Measurements from ENCODE around the gene PRORP.
"Not testable (repeated sequence)": the region's sequence is repeated elsewhere in the genome, so short reads cannot be mapped to it uniquely, and the experiment has no call there.

PRORP gene

DNA sequence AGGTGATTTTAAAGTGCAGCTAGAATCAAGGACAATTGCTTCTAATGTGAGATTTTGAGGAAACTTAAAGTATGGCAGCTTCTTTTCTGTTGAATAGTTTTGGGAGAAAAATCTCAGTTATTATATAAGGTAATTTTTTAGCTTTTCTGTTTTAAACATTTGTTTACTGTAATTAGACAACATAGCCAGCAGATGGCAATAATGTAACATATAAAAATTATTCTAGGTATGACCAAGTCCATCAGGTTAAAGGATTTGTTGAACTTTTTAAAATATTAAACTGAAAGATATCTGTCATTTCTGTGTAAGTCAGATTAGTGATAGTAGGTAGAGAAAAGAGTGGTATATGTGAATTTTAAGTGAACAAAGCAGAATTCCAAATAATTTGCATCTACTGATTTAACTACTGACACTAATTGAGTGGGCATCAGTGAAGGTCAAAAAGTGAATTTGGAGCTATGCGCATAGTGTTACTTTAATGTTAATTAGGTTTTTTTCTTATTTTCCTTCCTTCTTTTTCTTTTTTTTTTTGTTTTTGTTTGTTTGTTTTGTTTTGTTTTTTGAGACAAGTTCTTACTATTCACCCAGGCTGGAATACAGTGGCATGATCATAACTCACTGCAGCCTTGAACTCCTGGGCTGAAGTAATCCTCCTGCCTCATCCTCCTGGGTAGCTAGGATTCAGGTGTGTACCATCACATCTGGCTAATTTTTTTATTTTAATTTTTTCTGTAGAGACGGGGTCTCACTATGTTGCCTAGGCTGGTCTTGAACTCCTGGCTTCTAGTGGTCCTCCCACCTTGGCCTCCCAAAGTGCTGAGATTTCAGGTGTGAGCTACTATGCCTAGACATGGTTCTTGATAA lies 18.6 kb downstream of the PRORP start:
- no peak for DNase-seq

DNA sequence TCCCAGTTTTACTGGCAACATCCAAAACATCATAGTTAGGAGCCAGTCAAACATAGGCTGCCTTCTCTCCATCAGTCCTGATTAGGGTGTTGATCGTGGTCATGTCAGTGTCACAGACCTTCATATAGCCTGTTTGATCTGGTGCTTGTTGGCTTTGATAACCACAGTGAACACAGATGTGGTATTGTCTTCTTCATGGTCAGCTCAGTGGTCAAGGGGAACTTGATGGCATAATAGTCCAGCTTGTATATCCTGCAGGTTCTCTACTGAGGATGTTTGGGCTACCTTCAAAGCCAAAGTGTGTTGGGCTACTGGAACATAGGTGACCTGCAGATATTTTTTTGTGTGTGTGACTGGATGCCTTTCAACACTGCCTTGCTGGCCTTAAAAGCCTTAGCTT lies 21.7 kb downstream of the PRORP start:
- no peak for DNase-seq

DNA sequence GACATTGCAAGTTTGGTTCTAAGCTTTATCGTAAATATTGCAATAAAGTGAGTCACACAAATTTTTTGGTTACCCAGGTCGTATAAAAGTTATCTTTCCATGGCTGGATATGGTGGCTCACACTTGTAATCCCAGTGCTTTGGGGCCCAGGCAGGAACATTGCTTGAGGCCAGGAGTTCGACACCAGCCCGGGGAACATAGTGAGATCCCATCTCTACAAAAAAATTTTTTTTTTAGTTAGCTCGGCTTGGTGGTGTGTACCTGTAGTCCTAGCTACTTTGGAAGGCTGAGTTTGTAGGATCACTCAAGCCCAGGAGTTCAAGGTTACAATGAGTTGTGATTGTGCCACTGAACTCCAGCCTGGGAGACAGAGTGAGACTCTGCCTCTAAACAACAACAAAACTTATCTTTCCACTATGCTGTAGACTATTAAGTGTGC lies 24.4 kb downstream of the PRORP start:
- DNase-seq, result no peak

- no peak for DNase-seq
Observed at GRCh38 chr14:35147186-35147585, 24.8 kb downstream of the PRORP start.

- DNase-seq, result no peak
Observed at GRCh38 chr14:35147711-35148110, 25.4 kb downstream of the PRORP start.

DNA sequence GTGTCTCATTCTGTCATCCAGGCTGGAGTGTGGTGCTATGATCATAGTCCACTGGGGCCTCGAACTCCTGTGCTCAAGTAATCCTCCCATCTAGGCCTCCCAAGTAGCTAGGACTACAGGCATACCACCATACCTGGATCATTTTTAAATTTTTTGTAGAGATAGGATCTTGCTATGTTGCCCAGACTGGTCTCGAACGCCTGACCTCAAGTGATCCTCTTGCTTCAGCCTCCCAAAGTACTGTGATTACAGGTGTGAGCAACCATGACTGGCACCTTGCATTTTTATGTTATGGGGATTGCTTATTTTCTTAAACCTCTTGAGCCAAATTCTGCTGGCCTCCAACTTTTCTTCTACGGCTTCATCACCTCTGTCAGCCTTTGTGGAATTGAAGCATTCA lies 26.9 kb downstream of the PRORP start:
- DNase-seq, result no peak

DNA sequence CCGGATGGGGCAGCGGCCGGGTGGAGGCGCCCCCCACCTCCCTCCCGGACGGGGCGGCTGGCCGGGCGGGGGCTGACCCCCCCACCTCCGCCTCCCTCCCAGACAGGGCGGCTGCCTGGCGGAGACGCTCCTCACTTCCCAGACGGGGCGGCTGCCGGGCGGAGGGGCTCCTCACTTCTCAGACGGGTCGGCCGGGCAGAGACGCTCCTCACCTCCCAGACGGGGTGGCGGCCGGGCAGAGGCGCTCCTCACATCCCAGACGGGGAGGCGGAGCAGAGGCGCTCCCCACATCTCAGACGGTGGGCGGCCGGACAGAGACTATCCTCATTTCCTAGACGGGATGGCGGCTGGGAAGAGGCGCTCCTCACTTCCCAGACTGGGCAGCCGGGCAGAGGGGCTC lies 30.2 kb downstream of the PRORP start:
- DNase-seq, result not testable (repeated sequence)

DNA sequence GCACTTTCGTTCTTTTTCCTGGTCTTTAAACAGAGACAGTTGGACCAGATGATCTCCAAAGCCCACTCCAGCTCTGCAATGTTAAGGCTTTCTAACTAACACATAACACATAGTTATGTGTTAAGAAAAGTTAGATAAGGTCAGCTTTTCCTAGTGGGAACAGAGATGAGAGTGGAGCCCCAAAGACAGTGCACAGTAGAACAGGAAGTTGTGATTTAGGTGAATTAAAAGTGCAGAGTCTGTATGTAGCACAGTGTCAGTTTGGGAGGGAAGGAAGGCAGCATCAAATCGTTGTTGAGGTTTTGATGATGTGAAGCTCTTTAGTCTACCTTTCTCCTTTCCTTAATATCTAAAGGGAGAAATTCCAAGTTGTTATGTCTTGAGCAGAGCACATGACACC lies 31.7 kb downstream of the PRORP start:
- DNase-seq, result no peak

DNA sequence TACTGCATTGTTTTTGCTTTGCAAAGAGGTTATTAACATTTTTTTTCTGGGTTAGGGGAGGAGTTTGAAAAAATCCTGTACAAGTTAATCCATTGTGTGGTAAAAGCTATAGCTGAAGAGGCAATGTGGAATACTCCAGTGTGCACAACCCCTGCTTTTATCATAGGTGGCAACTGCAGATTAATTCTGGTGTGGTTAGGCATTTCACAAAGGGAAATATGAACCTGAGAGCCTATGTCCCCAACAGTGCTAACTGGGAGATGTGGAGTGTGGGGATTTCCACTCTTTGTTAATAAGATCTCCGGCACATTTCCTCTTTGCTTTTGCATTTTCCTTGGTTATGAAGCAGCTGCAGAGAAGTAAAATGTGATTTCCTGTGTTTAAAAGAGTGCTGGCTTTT lies 33.6 kb downstream of the PRORP start:
- DNase-seq, result no peak

GRCh38 chr14:35158491-35158890 lies 36.1 kb downstream of the PRORP start:
- DNase-seq, result no peak

GRCh38 chr14:35158951-35159653 lies 36.8 kb downstream of the PRORP start:
- DNase-seq, result no peak

DNA sequence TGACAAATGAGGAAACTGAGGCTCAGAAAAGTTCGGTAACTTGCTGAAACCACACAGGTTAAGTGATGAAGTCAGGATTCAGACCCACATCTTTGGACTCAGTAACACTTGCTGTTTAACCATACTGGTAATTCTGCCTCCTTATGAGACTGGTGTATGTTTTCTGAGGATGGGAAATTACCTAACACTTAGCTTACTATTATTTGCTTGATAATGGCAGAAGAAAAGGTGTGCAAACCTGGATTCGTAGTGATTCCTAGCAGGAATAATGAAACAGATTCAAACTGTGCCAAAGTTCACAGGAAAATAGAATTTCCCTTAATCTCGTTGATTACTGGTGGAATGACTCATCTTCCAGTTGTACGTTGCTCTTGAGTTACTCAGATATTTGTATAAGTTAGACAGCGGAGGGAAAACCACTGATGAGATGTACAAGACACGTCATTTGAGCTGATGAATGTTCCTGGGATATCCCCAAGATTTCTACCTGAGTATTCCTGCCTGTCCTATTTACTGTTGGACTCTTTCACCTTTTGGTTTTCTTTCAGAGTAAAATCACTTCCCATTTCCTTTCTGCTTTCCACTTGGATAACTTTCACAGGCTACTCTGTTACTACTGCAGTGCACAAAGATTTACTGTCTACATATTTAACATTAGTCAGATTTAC lies 37.5 kb downstream of the PRORP start:
- no peak for DNase-seq

- DNase-seq, result no peak
Observed at GRCh38 chr14:35161231-35161630, 38.9 kb downstream of the PRORP start.

- no peak for DNase-seq
Observed at GRCh38 chr14:35163384-35163783, 41.0 kb downstream of the PRORP start.

GRCh38 chr14:35164849-35165248 lies 42.5 kb downstream of the PRORP start:
- no peak for DNase-seq

GRCh38 chr14:35167496-35167895 lies 45.1 kb downstream of the PRORP start:
- no peak for DNase-seq

Measured in femur (tissue), 1 donor.